Measurements from ENCODE around the gene ODF4. TPM values are rescaled to one million over a fixed set of nuclear protein-coding genes. Genes with fewer than 3 reads are reported as not detected.
"Not testable (repeated sequence)": the region's sequence is repeated elsewhere in the genome, so short reads cannot be mapped to it uniquely, and the experiment has no call there.

ODF4 gene
- total RNA-seq, 1 donor from 2014 or later, result not detected

- Histone ChIP-seq H3K27me3 (ENCODE audit: control insufficient read depth in 3 of 3, insufficient read depth in 3 of 3, low read length in 3 of 3) (no peaks in the 10 kb centered on the region), H3K27ac (ENCODE audit: low read depth, low read length) (peak overlapping the region; percentile 67), H3K9ac (ENCODE audit: low read depth in 1 of 3, low read length in 3 of 3) (no peak overlapping the region), H3K4me1 (ENCODE audit: control insufficient read depth in 3 of 3, insufficient read depth in 3 of 3, low read length in 3 of 3) (peaks cover 15 to 30% (median 22%) of the 10 kb centered on the region in 3 donors), H3K36me3 (ENCODE audit: control insufficient read depth in 3 of 3, insufficient read depth in 3 of 3, low read length in 3 of 3) (peaks cover 0 to 4% (median 3%) of the 10 kb centered on the region in 3 donors), H3K4me3 (ENCODE audit: low read length in 3 of 3) (no peak overlapping the region), H3K9me3 (ENCODE audit: control insufficient read depth in 3 of 3, low read length in 3 of 3) (no peaks in the 10 kb centered on the region)
Observed at GRCh38 chr17:8362651-8363332, 23.2 kb downstream of the ODF4 start.

GRCh38 chr17:8365143-8365542 lies 25.5 kb downstream of the ODF4 start:
- no peak overlapping the region for H3K4me3 ChIP-seq (ENCODE audit: low read length in 3 of 3)
- peaks cover 13 to 22% (median 16%) of the 10 kb centered on the region in 3 donors for H3K4me1 ChIP-seq (ENCODE audit: control insufficient read depth in 3 of 3, insufficient read depth in 3 of 3, low read length in 3 of 3)
- no peaks in the 10 kb centered on the region for H3K9me3 ChIP-seq (ENCODE audit: control insufficient read depth in 3 of 3, low read length in 3 of 3)
- peak overlapping the region; percentile 46 for H3K27ac ChIP-seq (ENCODE audit: low read depth, low read length)
- H3K36me3 ChIP-seq (ENCODE audit: control insufficient read depth in 3 of 3, insufficient read depth in 3 of 3, low read length in 3 of 3), result peaks cover 13 to 20% (median 16%) of the 10 kb centered on the region in 3 donors
- no peak overlapping the region for H3K9ac ChIP-seq (ENCODE audit: low read depth in 1 of 3, low read length in 3 of 3)
- H3K27me3 ChIP-seq (ENCODE audit: control insufficient read depth in 3 of 3, insufficient read depth in 3 of 3, low read length in 3 of 3), result no peaks in the 10 kb centered on the region

- H3K4me1 ChIP-seq (ENCODE audit: control insufficient read depth in 3 of 3, insufficient read depth in 3 of 3, low read length in 3 of 3), result peaks cover 12 to 23% (median 17%) of the 10 kb centered on the region in 3 donors
Observed at GRCh38 chr17:8366231-8366630, 26.6 kb downstream of the ODF4 start.

GRCh38 chr17:8368193-8368592 lies 28.6 kb downstream of the ODF4 start:
- Histone ChIP-seq H3K9me3 (ENCODE audit: control insufficient read depth in 3 of 3, low read length in 3 of 3) (no peaks in the 10 kb centered on the region), H3K9ac (ENCODE audit: low read depth in 1 of 3, low read length in 3 of 3) (no peak overlapping the region), H3K27ac (ENCODE audit: low read depth, low read length) (no peak overlapping the region), H3K4me3 (ENCODE audit: low read length in 3 of 3) (no peak overlapping the region), H3K27me3 (ENCODE audit: control insufficient read depth in 3 of 3, insufficient read depth in 3 of 3, low read length in 3 of 3) (no peaks in the 10 kb centered on the region), H3K4me1 (ENCODE audit: control insufficient read depth in 3 of 3, insufficient read depth in 3 of 3, low read length in 3 of 3) (peaks cover 16 to 25% (median 16%) of the 10 kb centered on the region in 3 donors), H3K36me3 (ENCODE audit: control insufficient read depth in 3 of 3, insufficient read depth in 3 of 3, low read length in 3 of 3) (peaks cover 13 to 21% (median 16%) of the 10 kb centered on the region in 3 donors)

More at GRCh38 chr17:8366231-8366630, 26.6 kb downstream of the ODF4 start:
- Histone ChIP-seq H3K27me3 (ENCODE audit: control insufficient read depth in 3 of 3, insufficient read depth in 3 of 3, low read length in 3 of 3) (no peaks in the 10 kb centered on the region), H3K9ac (ENCODE audit: low read depth in 1 of 3, low read length in 3 of 3) (no peak overlapping the region), H3K4me3 (ENCODE audit: low read length in 3 of 3) (no peak overlapping the region), H3K27ac (ENCODE audit: low read depth, low read length) (peak overlapping the region; percentile 63), H3K36me3 (ENCODE audit: control insufficient read depth in 3 of 3, insufficient read depth in 3 of 3, low read length in 3 of 3) (peaks cover 13 to 21% (median 16%) of the 10 kb centered on the region in 3 donors), H3K9me3 (ENCODE audit: control insufficient read depth in 3 of 3, low read length in 3 of 3) (no peaks in the 10 kb centered on the region)

- Histone ChIP-seq H3K9ac (ENCODE audit: low read depth in 1 of 3, low read length in 3 of 3) (no peak overlapping the region), H3K4me1 (ENCODE audit: control insufficient read depth in 3 of 3, insufficient read depth in 3 of 3, low read length in 3 of 3) (peaks cover 13 to 23% (median 16%) of the 10 kb centered on the region in 3 donors), H3K9me3 (ENCODE audit: control insufficient read depth in 3 of 3, low read length in 3 of 3) (no peaks in the 10 kb centered on the region), H3K4me3 (ENCODE audit: low read length in 3 of 3) (no peak overlapping the region), H3K27me3 (ENCODE audit: control insufficient read depth in 3 of 3, insufficient read depth in 3 of 3, low read length in 3 of 3) (no peaks in the 10 kb centered on the region), H3K36me3 (ENCODE audit: control insufficient read depth in 3 of 3, insufficient read depth in 3 of 3, low read length in 3 of 3) (peaks cover 13 to 18% (median 13%) of the 10 kb centered on the region in 3 donors), H3K27ac (ENCODE audit: low read depth, low read length) (no peak overlapping the region)
Observed at GRCh38 chr17:8369944-8370343, 30.3 kb downstream of the ODF4 start.

- Histone ChIP-seq H3K9ac (ENCODE audit: low read depth in 1 of 3, low read length in 3 of 3) (peak overlapping the region in 2 of 3 donors; percentile 42 to 43), H3K27ac (ENCODE audit: low read depth, low read length) (peak overlapping the region; percentile 41)
Observed at GRCh38 chr17:8371786-8372185, 32.1 kb downstream of the ODF4 start.

GRCh38 chr17:8372422-8372821 lies 32.8 kb downstream of the ODF4 start:
- H3K4me3 ChIP-seq (ENCODE audit: low read length in 3 of 3), result no peak overlapping the region
- no peaks in the 10 kb centered on the region for H3K9me3 ChIP-seq (ENCODE audit: control insufficient read depth in 3 of 3, low read length in 3 of 3)
- peaks cover 13 to 21% (median 16%) of the 10 kb centered on the region in 3 donors for H3K36me3 ChIP-seq (ENCODE audit: control insufficient read depth in 3 of 3, insufficient read depth in 3 of 3, low read length in 3 of 3)
- H3K4me1 ChIP-seq (ENCODE audit: control insufficient read depth in 3 of 3, insufficient read depth in 3 of 3, low read length in 3 of 3), result peaks cover 27 to 31% (median 29%) of the 10 kb centered on the region in 3 donors
- H3K27me3 ChIP-seq (ENCODE audit: control insufficient read depth in 3 of 3, insufficient read depth in 3 of 3, low read length in 3 of 3), result no peaks in the 10 kb centered on the region
- H3K9ac ChIP-seq (ENCODE audit: low read depth in 1 of 3, low read length in 3 of 3), result peak overlapping the region in 1 of 3 donors; percentile 16
- H3K27ac ChIP-seq (ENCODE audit: low read depth, low read length), result no peak overlapping the region

More at GRCh38 chr17:8371786-8372185, 32.1 kb downstream of the ODF4 start:
- Histone ChIP-seq H3K9me3 (ENCODE audit: control insufficient read depth in 3 of 3, low read length in 3 of 3) (no peaks in the 10 kb centered on the region), H3K27me3 (ENCODE audit: control insufficient read depth in 3 of 3, insufficient read depth in 3 of 3, low read length in 3 of 3) (no peaks in the 10 kb centered on the region), H3K4me3 (ENCODE audit: low read length in 3 of 3) (no peak overlapping the region), H3K4me1 (ENCODE audit: control insufficient read depth in 3 of 3, insufficient read depth in 3 of 3, low read length in 3 of 3) (peaks cover 23 to 28% (median 25%) of the 10 kb centered on the region in 3 donors), H3K36me3 (ENCODE audit: control insufficient read depth in 3 of 3, insufficient read depth in 3 of 3, low read length in 3 of 3) (peaks cover 13 to 21% (median 13%) of the 10 kb centered on the region in 3 donors)

GRCh38 chr17:8373856-8374255 lies 34.2 kb downstream of the ODF4 start:
- not testable (repeated sequence) for H3K4me3 ChIP-seq (ENCODE audit: low read length in 3 of 3); H3K27ac ChIP-seq (ENCODE audit: low read depth, low read length); H3K9ac ChIP-seq (ENCODE audit: low read depth in 1 of 3, low read length in 3 of 3); H3K9me3 ChIP-seq (ENCODE audit: control insufficient read depth in 3 of 3, low read length in 3 of 3); H3K27me3 ChIP-seq (ENCODE audit: control insufficient read depth in 3 of 3, insufficient read depth in 3 of 3, low read length in 3 of 3)
- H3K4me1 ChIP-seq (ENCODE audit: control insufficient read depth in 3 of 3, insufficient read depth in 3 of 3, low read length in 3 of 3), result peaks cover 27 to 31% (median 29%) of the 10 kb centered on the region in 3 donors
- H3K36me3 ChIP-seq (ENCODE audit: control insufficient read depth in 3 of 3, insufficient read depth in 3 of 3, low read length in 3 of 3), result peaks cover 22 to 23% (median 23%) of the 10 kb centered on the region in 3 donors

- Histone ChIP-seq H3K4me3 (ENCODE audit: low read length in 3 of 3) (peak overlapping the region; percentile 92 to 98 (median 94)), H3K27me3 (ENCODE audit: control insufficient read depth in 3 of 3, insufficient read depth in 3 of 3, low read length in 3 of 3) (no peaks in the 10 kb centered on the region), H3K9ac (ENCODE audit: low read depth in 1 of 3, low read length in 3 of 3) (peak overlapping the region; percentile 87 to 98 (median 89)), H3K27ac (ENCODE audit: low read depth, low read length) (peak overlapping the region; percentile 91), H3K36me3 (ENCODE audit: control insufficient read depth in 3 of 3, insufficient read depth in 3 of 3, low read length in 3 of 3) (peaks cover 18 to 30% (median 29%) of the 10 kb centered on the region in 3 donors), H3K4me1 (ENCODE audit: control insufficient read depth in 3 of 3, insufficient read depth in 3 of 3, low read length in 3 of 3) (peaks cover 29 to 37% (median 30%) of the 10 kb centered on the region in 3 donors), H3K9me3 (ENCODE audit: control insufficient read depth in 3 of 3, low read length in 3 of 3) (no peaks in the 10 kb centered on the region)
Observed at GRCh38 chr17:8375738-8376259, 36.2 kb downstream of the ODF4 start.

Measured in skeletal muscle tissue (tissue), 4 donors.